SJSA1 (cell line): Measurements from ENCODE around the gene ENPP7. TPM values are rescaled to one million over a fixed set of nuclear protein-coding genes. Genes with fewer than 3 reads are reported as not detected.

Experiments
- DNase-seq, 2 experiments: peaks; one replicate each; pipeline ENCODE4 v3.0.0-alpha.2; 2015 to 2020; ENCODE audit warnings: low spot score in 2 of 2, low read depth in 1 of 2
- H3K27ac ChIP-seq: fragments of 250-450 bp; sonication (Bioruptor Pico); 2 replicates; pipeline ENCODE4 v1.5.1; 2020; ENCODE audit warnings: mild to moderate bottlenecking, moderate library complexity
- H3K27me3 ChIP-seq: fragments of 250-450 bp; sonication (Bioruptor Pico); replicated peaks from 2 replicates; pipeline ENCODE4 v1.5.1; 2020; ENCODE audit warnings: mild to moderate bottlenecking, moderate library complexity
- H3K36me3 ChIP-seq: fragments of 250-450 bp; sonication (Bioruptor Pico); 2 replicates; pipeline ENCODE4 v1.5.1; 2020; ENCODE audit warnings: mild to moderate bottlenecking
- H3K4me1 ChIP-seq: fragments of 250-450 bp; sonication (Bioruptor Pico); replicated peaks from 2 replicates; pipeline ENCODE4 v1.6.1; 2021; ENCODE audit warnings: mild to moderate bottlenecking
- H3K4me3 ChIP-seq: fragments of 250-450 bp; sonication (Bioruptor Pico); 2 replicates; pipeline ENCODE4 v1.5.1; 2020; ENCODE audit warnings: mild to moderate bottlenecking
- H3K9me3 ChIP-seq: fragments of 250-450 bp; sonication (Bioruptor Pico); replicated peaks from 2 replicates; pipeline ENCODE4 v1.5.1; 2020; ENCODE audit warnings: mild to moderate bottlenecking
- total RNA-seq: library from RNA; depleted of rRNA; stranded (reverse); fragments of >200 nt; shearing (Covaris generic); gene quantifications from 2 replicates; pipeline ENCODE4 v1.2.3, GENCODE V29; 2014

Gene ENPP7
- total RNA-seq, 1 experiment from 2014 or later, result not detected

DNA sequence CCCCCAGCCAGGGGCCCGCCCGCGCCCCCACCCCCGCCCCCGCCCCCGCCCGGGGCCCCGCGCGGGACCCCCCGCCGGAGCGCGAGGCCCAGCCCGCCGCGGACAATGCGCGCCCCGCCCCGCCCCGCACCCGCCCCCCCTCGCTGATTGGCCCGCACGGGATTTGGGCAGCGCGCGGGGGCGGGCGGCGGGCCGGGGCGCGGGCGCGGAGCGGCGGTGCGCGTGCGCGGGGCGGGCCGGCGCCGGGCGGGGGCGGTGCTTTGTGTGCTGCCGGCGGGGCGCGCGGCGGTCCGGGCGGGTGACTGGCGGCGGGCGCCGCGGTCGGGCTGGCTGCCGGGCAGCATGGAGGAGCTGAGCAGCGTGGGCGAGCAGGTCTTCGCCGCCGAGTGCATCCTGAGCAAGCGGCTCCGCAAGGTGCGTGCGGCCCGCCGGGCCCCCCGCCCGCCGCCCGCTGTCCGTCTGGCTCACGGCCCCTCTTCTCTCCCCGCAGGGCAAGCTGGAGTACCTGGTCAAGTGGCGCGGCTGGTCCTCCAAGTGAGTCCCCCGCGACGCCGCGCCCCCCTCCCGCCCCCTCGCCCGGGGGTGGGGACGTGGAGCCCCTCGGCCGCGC lies 47.3 kb downstream of the ENPP7 start, which contains the start of gene CBX2:
Gene CBX2 (plus strand): TSS at position 255 of the 610 bp plus-strand sequence. CDS start 88 bp downstream, at position 343.
- Histone ChIP-seq H3K27ac (no peak within 1 kb of the TSS), H3K27me3 (peaks cover 45% of the 10 kb centered on the region), H3K4me1 (peaks cover 16% of the 10 kb centered on the region), H3K36me3 (peaks cover 18% of the 10 kb centered on the region), H3K9me3 (no peaks in the 10 kb centered on the region), H3K4me3 (peak within 1 kb of the TSS; percentile 93)
- peak; percentile 57 to 84 for DNase-seq

DNA sequence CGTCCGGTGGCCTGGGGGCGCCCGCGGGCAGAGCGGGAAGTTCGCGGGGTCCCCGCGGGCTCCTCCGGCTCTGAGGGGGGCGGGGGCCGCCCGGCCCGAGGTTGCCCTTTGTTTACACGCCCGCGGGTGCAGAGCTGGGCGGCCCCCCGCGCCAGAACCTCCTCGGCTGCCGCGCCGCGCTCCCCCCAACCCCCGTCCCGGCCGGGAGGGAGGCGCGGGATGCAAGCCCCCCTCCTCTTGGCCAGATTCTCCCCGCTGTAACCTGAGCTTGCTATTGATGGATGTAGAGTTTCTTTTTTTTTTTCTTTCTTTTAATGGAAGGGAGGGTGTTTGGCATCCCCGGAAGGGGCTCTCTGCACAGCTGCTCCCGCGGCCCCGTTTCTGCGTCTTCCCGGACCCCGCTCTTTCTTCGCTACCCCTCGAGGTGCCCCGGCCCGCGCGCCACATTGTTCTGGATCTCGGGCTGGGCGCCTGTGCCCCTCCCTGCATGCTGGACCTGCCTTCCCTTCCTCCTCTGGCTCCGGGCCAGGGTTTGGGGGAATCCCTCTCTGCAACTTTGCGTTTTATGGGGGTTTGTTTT lies 47.9 kb downstream of the ENPP7 start:
- Histone ChIP-seq H3K27ac (no peak overlapping the region), H3K4me3 (peak overlapping the region; percentile 93), H3K4me1 (peaks cover 16% of the 10 kb centered on the region), H3K36me3 (peaks cover 20% of the 10 kb centered on the region), H3K9me3 (no peaks in the 10 kb centered on the region), H3K27me3 (peaks cover 39% of the 10 kb centered on the region)
- DNase-seq, result peak in 1 of 2 experiments; percentile 39

DNA sequence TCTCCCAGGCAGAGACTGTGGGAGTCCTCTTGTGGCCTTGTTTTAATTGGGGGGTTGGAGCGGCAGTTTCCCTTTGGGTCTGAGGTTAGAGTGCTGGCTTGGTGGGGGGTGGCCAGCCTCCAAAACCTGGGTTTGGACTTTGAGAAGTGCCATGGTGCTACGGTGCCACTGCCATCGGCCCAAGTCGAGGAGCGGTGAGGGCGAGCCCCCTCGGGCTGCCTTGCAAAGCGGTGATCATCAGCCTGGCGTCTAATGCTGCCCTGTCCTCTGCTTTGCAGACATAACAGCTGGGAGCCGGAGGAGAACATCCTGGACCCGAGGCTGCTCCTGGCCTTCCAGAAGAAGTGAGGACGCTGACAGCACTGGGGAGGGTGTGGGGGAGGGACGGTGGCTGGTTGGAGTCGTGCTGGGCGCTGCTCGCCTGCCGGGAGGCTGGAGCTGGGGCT lies 48.4 kb downstream of the ENPP7 start:
- peaks cover 16% of the 10 kb centered on the region for H3K4me1 ChIP-seq
- H3K4me3 ChIP-seq, result peak overlapping the region; percentile 93
- H3K36me3 ChIP-seq, result peaks cover 25% of the 10 kb centered on the region
- no peak overlapping the region for H3K27ac ChIP-seq
- DNase-seq, result no peak
- H3K9me3 ChIP-seq, result no peaks in the 10 kb centered on the region
- peaks cover 33% of the 10 kb centered on the region for H3K27me3 ChIP-seq

DNA sequence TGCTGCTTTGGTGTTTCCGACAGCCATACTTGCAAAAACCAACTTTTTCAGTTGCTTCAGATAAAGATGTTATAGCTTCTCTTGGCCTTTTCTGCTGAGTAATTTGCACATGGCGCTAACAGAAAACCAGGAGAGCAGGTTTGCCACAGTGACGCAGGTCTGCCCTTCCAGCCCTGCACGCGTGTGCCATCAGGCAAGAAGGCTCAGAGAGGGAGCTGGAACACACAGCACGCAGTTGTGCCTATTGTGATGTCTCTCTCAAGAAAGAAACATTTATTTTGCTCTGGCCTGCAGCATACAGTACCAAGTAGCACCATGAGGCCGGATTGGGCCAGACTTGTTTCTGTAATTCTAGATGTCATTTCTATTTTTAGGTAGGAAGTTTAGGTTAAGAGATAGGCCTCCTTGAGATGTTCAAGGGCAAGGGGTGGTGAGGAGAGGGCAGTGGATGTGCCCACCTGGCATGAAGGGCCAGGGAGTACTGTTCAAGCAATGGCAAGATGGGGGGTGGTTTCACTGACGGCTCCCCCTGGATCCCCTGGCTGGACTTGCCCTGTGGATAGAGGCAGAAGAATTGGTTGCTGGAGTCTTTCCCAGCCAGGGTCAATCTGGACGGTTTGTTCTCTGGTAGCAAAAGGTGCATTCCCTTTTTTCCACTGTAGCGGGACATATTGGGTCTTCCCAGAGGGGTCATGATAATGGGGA lies 49.1 kb downstream of the ENPP7 start:
- H3K36me3 ChIP-seq, result peaks cover 32% of the 10 kb centered on the region
- no peak overlapping the region for H3K4me3 ChIP-seq
- H3K9me3 ChIP-seq, result no peaks in the 10 kb centered on the region
- peaks cover 26% of the 10 kb centered on the region for H3K27me3 ChIP-seq
- H3K27ac ChIP-seq, result no peak overlapping the region
- no peak for DNase-seq
- H3K4me1 ChIP-seq, result peaks cover 16% of the 10 kb centered on the region

DNA sequence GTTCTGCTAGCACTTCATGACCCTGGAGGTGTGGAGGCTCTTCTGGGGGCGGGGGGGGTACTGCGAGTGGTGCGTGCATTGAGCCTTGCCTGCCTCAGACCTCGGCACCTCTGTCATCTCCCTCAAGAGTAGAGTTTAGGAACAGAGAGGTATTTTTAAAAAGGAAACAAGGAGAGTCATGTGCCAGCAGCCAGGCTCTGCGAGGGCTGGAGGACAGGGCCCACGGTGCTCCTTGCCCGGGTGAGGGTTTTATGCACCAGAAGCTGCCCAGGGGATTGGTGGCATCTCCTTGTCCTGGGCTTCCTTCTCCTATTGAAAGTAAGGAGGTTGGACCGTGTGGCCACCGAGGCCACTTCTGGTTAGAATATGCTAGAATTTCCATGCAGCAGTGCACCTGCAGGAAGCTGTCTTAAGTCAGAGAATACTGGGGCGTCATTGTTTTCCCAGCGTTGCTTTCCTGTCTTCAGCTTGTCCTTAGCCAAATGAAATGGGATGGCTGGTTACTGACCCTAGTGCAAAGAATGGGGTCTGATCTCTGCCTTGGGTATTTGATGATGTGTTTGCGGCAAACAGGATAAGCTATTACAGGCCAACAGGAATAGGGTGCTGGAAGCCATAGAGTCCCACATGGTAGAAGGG lies 50.4 kb downstream of the ENPP7 start:
- H3K9me3 ChIP-seq, result no peaks in the 10 kb centered on the region
- no peak overlapping the region for H3K4me3 ChIP-seq
- peaks cover 15% of the 10 kb centered on the region for H3K27me3 ChIP-seq
- DNase-seq, result no peak
- no peak overlapping the region for H3K27ac ChIP-seq
- H3K36me3 ChIP-seq, result peaks cover 37% of the 10 kb centered on the region
- peaks cover 16% of the 10 kb centered on the region for H3K4me1 ChIP-seq

DNA sequence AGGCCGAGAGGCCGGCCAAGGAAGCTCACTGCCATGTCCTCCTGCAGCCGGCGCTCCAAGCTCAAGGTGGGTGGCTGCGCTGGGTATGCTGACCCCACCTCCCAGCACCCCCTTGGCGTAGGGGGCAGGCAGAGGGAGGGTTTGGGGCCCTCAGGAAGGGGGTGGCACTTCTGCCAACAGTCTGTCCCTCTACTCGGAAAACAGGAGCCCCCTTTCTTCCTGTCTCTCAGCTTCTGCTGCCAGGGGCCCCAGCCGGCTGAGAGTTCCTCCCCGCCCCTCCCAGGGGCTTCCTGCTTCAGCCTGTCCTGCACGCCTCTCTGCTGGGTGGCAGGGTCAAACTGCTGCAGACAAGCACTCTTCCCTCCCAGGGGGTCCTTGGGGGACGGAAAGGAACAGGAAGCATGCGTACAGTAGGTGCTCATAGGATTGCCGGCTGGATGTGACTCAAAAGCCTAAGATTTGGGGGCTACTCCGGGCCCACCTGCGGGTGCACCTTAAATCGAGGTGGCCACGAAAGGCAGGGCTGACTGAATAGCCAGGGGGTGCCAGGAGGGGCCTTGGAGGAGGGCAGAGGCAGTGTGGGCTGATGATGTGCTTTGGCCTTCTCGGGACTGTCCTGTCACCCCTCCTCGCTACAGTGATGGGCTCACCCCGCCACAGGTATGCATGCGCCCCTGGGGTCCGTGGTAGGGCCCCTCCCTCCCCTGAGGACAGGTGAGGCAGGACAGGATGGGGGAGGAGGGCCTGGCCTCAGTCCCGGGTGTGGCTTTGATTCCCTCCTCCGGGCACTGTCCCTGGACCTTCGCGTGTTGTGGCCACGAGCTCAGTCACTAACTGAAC lies 51.2 kb downstream of the ENPP7 start:
- H3K27me3 ChIP-seq, result peaks cover 6% of the 10 kb centered on the region
- no peak for DNase-seq
- no peak overlapping the region for H3K27ac ChIP-seq
- peaks cover 16% of the 10 kb centered on the region for H3K4me1 ChIP-seq
- H3K9me3 ChIP-seq, result no peaks in the 10 kb centered on the region
- H3K36me3 ChIP-seq, result peaks cover 37% of the 10 kb centered on the region
- no peak overlapping the region for H3K4me3 ChIP-seq

DNA sequence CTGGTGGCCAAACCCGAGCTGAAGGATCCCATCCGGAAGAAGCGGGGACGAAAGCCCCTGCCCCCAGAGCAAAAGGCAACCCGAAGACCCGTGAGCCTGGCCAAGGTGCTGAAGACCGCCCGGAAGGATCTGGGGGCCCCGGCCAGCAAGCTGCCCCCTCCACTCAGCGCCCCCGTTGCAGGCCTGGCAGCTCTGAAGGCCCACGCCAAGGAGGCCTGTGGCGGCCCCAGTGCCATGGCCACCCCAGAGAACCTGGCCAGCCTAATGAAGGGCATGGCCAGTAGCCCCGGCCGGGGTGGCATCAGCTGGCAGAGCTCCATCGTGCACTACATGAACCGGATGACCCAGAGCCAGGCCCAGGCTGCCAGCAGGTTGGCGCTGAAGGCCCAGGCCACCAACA lies 53.1 kb downstream of the ENPP7 start:
- no peak for DNase-seq
- Histone ChIP-seq H3K4me1 (peaks cover 4% of the 10 kb centered on the region), H3K27ac (no peak overlapping the region), H3K27me3 (no peaks in the 10 kb centered on the region), H3K9me3 (no peaks in the 10 kb centered on the region), H3K36me3 (peaks cover 35% of the 10 kb centered on the region), H3K4me3 (no peak overlapping the region)

DNA sequence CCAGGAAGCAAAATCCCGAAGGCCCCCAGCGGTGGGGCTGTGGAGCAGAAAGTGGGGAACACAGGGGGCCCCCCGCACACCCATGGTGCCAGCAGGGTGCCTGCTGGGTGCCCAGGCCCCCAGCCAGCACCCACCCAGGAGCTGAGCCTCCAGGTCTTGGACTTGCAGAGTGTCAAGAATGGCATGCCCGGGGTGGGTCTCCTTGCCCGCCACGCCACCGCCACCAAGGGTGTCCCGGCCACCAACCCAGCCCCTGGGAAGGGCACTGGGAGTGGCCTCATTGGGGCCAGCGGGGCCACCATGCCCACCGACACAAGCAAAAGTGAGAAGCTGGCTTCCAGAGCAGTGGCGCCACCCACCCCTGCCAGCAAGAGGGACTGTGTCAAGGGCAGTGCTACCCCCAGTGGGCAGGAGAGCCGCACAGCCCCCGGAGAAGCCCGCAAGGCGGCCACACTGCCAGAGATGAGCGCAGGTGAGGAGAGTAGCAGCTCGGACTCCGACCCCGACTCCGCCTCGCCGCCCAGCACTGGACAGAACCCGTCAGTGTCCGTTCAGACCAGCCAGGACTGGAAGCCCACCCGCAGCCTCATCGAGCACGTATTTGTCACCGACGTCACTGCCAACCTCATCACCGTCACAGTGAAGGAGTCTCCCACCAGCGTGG lies 53.7 kb downstream of the ENPP7 start:
- no peak overlapping the region for H3K4me3 ChIP-seq
- no peaks in the 10 kb centered on the region for H3K9me3 ChIP-seq
- H3K27ac ChIP-seq, result no peak overlapping the region
- H3K36me3 ChIP-seq, result peaks cover 29% of the 10 kb centered on the region
- H3K27me3 ChIP-seq, result no peaks in the 10 kb centered on the region
- no peaks in the 10 kb centered on the region for H3K4me1 ChIP-seq
- DNase-seq, result no peak

DNA sequence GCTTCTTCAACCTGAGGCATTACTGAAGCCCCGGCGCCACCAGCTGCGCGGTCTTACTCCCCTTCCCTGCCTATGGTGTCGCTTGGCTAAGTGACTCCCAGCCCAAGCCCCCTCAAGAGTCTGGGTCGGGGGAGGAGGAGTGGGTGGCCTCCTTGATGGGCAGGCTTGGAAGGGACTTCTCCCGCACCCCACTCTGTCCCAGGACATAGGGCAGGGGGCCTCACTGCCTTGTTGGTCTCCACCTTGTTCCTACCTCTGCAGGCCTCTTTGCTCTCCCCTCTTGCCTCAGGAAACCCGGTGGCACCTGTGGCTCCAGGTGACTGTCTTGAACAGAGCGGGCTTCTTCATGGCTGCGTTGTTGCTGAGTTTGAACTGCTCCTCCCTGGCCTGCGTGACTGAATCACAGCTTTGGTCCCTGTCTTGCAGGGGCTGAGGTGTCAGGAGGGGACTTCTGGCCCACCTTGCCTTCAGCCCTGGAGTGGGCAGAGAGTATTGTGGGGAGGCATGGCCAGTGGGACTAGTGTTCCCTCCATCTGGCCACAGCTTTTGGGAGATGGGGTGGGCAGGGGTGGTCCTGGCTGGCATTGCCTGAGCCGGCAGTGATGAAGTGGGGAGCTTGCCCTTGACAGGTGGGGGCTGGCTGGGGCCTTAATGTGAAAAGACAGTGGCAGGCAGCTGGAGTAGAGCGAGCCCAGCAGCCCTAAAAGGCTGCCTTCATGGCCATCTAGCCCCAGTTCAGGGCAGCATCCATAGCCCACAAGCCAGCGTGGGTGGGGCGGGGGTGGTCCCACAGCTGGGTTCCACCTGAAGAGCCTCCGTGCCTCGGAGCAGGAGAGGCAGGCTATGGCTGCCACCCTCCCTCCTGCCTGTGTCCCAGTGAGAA lies 54.5 kb downstream of the ENPP7 start:
- Histone ChIP-seq H3K4me3 (no peak overlapping the region), H3K27me3 (no peaks in the 10 kb centered on the region), H3K4me1 (peaks cover 8% of the 10 kb centered on the region), H3K9me3 (0 out of 2 replicates have a peak, but pooled peaks cover 3% of the 10 kb centered on the region), H3K27ac (no peak overlapping the region), H3K36me3 (peaks cover 28% of the 10 kb centered on the region)
- no peak for DNase-seq

DNA sequence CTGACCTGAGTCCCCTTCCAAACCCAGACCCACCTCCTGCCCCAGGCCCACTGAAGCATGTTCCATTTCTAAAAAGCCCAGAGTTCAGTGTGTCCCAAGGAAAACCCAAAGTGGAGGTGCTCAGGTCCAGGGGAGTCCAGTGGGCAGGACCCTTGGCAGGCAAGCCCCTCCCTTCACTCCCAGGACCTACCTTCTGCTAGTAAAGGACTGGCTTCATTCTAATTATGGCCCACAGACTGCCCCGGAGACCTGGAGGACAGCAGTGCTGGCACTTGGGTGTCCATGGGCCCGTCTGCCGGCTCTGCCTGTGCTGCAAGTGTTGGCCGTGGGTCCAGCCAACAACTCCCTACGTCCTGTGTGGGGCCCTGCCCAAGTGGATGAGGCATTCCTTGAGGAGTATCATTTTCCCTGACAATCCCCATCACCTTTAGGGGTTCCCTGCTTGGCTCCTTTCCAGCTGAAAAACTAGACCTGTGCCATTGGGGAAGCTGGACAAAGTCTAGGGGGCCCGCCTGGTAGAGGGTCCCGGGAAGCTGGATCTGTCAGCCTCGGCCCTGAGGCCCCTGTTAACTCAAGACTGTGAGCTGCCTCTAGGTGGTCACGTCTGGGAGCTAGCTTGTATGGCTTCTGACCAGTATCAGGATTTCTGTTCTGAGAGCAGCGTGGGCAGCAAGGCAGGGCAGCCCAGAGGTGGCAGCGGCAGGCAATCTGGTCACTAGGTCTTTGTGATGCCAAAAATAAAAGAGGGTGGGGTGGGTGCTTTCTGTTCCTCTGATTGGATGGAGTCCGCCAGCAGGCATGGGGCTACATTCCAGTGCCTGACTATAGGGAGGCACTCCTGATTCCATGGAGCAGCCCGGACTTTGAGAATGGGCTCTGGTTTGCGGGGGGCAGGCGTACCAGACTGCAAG lies 55.4 kb downstream of the ENPP7 start:
- no peaks in the 10 kb centered on the region for H3K27me3 ChIP-seq
- no peak overlapping the region for H3K27ac ChIP-seq
- H3K9me3 ChIP-seq, result 0 out of 2 replicates have a peak, but pooled peaks cover 3% of the 10 kb centered on the region
- H3K4me3 ChIP-seq, result no peak overlapping the region
- H3K36me3 ChIP-seq, result peaks cover 28% of the 10 kb centered on the region
- peaks cover 10% of the 10 kb centered on the region for H3K4me1 ChIP-seq
- DNase-seq, result no peak

DNA sequence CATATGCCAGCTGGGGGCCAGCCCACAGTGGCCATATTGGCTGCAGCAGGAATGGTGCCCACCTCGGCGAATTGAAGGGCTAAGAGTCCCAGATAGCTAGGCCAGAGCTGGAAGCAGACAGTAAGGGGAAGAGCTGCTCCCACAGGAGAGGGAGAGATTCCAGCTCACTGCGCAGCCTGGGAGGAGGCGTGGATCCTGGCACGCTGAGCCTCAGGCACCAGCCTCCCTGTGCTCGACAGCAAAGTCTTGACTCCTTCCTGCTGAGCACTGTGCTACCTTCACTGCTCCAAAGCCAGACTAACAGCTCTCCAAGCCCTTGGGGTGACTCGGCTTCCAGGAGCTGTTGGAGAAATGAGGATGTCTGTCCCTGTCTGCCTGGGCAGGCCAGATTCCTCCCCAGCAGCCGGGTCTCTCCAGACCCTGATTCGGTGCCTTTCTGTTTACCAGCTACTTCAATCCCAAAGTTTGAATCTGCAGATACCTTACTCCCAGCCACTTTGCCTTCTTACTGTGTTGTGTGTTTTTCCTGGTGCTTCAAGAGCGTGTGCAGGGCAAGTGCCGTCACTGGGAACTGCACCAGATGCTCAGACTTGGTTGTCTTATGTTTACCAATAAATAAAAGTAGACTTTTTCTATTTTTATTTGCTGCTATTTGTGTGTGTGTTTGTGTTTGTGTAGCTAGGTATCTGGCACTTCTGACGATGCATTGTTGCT lies 56.3 kb downstream of the ENPP7 start:
- no peak for DNase-seq
- no peaks in the 10 kb centered on the region for H3K27me3 ChIP-seq
- H3K36me3 ChIP-seq, result peaks cover 24% of the 10 kb centered on the region
- no peak overlapping the region for H3K4me3 ChIP-seq
- H3K27ac ChIP-seq, result no peak overlapping the region
- H3K4me1 ChIP-seq, result peaks cover 14% of the 10 kb centered on the region
- H3K9me3 ChIP-seq, result 0 out of 2 replicates have a peak, but pooled peaks cover 3% of the 10 kb centered on the region
